Cerebellar cortex (tissue), 1 donor: ENCODE data around the gene GDF9.
"Not testable (repeated sequence)": the region's sequence is repeated elsewhere in the genome, so short reads cannot be mapped to it uniquely, and the experiment has no call there.

Source experiments
- DNase-seq: peaks from one replicate; pipeline ENCODE4 v3.0.0-alpha.2; 2015; ENCODE audit warnings: low spot score

Gene GDF9

DNA sequence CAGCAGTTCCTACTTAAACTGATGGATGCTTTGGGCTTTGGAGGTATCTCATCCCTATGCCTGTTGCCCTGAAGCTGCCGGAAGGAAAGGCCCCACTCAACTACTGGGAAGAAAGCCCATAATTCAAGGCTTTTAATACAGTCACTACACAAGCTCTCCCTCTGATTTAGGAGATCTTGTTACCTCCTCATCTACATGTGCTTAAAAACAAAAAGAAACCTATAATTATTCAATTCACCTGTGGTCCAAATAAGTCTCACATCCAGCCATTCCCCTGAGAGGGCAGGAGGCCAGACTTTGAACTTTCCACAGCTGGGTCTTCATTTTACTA lies 6.5 kb upstream of the GDF9 start:
- DNase-seq = no peak

DNA sequence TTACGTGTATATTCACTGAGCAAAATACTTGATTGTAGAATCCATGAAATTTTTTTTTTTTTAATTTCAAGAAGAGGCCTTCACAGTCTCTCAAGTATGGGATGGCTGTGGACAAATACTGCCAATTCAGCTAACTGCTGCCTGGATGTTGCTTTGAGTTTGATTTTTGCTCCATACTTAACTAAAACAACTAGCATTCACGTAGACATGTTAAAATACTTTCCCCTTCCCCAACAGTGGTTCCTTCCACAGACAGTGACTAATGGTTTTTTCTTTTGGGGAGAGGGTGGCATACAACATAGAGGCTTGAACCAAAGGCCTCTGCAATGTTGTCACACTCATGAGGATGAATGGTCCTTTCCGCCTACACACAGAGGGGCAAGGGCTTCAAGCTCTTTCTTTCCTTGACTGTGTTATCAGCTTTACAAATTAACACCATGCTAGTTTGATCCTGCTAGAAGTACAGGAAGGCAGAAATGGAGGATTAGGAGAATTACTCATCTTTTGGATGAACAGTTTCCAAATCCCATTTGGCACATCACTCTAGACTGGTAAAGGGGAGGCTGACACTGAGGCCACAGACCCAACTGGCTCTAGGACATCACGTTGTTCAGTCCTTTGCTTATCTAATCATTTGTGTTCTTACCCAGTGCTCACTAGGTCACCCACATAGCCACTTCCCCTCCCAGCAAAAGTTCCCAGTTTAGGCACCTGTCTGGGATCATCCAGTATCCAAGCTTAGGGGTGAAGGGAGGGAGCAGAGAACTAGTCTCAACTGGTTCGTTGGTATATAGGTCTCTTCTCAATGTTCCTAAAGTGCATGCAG lies 5.4 kb upstream of the GDF9 start:
- no peak for DNase-seq

DNA sequence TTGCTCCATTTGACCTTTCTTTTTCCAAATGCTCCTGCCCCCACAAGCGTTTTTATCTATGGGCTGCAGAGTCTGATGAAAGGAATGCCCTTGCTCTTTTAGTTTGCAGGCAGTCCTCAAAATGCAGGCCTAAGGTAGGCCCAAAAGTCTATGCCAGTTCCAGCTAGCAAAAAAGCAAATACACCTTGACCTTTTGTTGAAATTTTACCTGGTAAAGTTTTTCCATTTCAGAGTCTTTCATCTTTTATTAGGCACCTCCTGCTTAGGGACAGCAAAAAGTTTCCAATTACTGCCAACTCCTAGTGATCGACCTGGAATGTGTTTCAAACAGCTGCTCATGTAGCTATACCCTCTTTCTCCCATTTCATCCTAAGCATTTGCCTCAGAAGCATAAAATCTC lies 4.5 kb upstream of the GDF9 start:
- DNase-seq = no peak

DNA sequence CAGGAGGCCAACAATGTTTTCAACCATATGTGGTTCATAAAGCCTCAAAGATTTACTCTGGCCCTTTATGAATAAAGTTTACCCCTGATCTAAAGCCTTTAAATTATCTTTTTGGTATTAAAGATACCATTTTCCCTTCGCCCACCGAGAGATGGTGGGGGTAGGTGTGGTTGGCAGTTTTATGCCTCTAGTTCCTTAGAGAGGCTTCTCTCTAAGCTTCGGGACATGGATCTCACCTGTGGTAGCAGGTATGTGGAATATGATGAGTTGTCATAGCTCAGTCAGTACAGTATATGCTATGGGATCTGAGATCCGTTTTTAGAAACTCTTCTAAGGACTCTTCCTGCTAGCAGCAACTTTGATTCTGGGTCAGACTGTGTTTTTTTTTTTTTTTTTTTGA lies 2.5 kb upstream of the GDF9 start:
- no peak for DNase-seq

DNA sequence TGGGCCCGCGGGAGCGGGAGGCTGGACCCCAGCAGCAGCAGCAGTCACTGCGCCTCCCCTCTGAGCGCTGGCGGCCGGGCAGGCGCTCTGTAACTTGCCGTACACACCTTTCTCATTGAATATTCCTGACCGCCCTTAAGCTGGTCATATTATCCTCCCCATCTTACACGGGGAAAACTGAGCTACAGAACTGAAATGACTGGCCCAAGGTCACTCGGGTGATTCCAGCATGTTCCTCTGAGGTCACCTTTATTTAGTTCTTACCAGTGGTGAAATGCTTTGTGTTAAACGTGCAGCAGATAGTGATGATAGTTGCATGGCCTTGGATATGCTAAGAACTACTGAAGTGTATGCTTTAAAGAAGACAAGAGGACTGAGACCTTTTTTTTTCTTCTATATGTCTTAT lies 780 bp upstream of the GDF9 start:
- DNase-seq = no peak

DNA sequence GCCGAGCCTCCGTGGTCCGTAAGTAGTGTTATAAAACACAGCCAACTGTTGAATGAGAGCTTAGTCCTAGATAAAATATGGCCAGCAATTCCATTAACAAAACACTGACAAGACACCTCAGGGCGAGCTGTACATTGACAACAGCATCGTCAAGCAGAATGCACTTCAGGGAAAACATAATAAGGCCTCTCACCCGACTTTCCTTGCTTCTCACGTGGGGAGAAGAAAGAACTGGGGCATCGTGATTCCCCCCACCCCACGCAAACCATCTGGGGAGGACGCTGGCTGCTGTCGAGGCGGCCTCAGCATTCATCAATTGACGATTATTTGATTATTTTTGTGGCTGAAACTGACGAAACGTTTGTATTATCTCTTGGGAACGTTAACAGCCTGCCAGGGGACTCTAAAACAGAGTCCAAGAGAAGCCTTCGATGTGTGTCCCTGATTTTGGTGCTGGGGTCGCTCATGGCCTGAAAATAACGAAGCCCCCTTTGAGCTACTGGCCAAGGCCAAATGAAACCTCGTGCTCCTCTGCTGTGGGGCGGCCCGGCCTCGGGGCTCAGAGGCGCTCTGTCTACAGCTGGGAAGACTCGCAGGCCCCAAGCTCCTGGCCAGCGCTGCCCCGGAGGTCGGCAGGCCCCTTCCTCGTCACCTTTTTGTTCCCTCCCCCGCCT lies 464 bp downstream of the GDF9 start:
- no peak for DNase-seq

DNA sequence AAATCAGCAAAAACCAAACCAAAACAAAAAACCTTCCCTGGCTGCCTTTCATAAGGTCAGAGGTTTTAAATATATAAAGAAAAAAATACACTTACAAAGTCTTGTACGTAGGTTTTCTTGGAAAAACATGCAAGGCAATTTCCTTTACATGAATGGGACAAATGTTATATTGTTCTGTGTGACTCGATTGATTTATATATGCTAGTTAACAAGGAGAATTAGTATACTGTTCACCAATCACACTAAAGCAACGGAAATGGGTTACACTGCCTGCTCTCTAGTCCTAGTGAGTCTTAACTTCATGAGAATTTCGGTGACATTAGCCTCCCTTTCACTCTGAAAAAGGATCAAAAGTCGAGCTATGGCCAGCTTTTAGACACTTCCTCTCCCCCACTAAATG lies 5.5 kb downstream of the GDF9 start:
- no peak for DNase-seq

DNA sequence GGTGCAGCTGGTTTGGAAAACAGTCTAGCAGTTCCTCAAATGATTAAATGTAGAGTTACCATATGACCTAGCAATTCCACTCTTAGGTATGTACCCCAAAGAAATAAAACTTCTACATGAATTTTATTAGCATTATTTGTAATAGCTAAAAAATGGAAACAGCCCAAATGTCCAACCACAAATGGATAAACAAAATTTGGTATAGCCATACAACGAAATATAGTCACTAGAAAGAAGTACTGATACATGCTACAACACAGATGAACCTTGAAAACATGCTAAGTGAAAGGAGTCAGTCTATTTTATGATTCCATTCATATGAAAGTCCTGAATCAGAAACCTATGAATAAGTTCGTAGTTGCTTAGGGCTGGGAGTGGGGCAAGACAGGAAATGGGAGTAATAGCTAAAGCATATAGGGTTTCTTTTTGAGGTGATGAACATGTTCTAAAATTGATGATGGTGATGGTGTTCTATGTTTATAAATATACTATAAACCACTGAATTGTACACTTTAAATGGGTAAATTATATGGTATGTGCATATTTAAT lies 6.3 kb downstream of the GDF9 start:
- DNase-seq = no peak

DNA sequence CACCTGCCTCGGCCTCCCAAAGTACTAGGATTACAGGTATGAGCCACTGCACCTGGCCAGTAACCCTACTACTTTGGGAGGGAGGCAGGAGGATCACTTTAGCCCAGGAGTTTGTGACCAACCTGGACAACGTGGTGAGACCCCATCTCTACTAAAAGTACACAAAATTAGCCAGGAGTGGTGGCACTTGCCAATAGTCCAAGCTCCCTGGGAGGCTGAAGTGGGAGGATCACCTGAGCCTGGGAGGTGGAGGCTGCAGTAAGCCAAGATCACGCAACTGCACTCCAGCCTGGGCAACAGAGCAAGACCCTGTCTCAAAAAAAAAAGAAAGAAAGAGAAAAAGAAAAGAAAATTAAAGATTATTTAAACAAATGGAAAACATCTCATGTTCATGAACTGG lies 10.3 kb downstream of the GDF9 start:
- no peak for DNase-seq

DNA sequence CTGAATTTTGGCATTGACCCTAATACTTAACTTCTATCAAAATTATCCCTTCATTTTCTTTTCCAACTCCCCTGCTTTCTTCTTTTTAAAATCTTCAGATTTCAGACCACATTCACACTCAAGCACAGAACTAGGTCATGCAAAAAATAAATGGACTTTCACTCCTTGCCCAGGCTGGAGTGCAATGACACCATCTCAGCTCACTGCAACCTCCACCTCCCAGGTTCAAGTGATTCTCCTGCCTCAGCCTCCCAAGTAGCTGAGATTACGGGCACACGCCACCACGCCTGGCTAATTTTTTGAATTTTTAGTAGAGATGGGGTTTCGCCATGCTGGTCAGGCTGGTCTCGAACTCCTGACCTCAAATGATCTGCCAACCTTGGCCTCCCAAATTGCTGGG lies 11.3 kb downstream of the GDF9 start:
- not testable (repeated sequence) for DNase-seq

DNA sequence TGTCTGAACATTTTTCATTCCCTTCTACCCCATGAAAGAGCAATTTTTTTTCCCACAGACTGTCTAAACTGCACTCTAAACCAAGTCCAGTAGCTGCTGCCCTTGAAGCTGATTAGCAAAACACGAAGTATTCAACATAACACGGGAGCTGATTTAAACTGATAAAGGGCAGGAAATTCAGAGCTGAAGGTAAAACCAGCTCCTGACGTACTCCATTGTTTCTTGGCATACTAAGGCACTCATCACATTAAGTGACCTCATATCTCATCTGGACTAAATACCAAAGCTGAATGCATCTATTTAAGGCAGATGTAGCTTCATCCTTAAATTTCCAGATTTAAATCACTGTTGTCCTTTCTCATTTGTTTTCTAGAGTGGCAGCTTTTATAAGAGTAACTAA lies 12.0 kb downstream of the GDF9 start:
- DNase-seq = no peak

DNA sequence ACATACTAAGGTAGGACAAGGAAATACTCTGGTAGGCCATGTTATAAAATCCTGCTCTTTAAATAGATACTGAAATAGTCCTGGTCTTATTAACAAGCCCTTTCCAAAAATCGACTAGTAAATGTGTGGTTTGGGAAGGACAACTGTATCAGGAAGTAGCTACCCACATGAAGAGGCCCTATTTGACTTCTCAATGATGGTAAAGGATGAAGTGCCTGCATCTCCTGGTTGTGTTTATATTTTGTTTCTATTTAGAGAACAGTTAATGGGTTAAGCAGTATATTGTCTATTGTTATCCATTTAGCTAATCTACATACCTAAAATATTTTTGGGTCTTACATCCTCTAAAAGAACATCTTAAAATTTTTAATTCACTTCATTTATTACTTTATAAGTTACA lies 12.5 kb downstream of the GDF9 start:
- no peak for DNase-seq

DNA sequence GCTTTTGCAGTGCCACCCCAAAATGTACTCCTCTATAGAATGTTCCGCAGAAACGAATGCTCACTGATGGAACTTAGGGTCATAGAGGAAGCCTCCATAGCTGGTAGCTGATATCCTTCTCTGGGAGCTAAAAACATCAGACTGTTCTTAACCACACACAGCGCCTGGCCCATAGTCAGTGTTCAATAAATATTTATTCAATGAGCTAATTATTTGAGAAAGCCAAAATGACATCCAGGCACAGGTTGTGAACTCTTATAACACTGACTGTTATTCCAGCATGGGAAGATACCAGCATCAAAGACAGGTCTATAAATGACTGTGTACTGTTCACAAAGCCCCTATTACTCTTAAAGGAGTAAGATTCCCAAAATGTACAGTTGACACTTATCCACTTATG lies 12.9 kb downstream of the GDF9 start:
- no peak for DNase-seq

DNA sequence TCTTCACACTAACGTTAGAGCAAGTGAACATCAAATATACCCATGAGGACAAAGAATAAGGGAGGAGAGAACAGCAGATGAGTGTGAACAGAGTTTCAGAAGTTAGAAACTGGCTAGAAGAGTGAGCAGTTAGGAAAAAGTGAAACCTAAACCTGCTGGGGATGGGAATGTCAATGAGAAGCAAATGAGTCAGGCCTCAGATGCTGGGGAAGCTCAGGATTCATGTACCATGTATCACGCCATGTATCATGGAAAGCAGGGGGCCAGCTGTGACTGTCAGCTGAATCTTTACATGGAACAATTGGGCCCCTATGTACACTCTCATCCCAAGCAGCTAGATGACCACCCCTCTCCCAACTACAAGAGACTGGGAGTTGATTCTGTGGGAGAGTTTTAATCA lies 16.2 kb downstream of the GDF9 start:
- DNase-seq = no peak

DNA sequence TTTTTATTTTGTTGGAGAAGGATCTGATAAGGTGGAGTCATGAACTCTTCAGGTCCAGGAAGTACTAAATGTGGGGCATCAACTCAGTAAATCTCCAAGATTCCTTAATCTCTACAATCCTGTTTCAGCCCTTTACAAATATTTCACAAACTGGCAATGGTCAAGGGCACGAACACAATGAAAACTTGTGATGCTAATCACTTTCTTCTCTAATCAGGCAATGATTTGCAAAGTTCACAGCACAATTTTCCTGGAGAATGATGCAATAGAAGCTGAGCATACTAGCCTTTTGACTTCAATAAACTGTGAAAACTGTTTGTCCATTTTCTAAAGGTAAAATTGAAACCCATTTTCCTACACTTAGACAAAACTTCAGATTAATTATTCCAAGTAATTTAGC lies 16.9 kb downstream of the GDF9 start:
- no peak for DNase-seq

DNA sequence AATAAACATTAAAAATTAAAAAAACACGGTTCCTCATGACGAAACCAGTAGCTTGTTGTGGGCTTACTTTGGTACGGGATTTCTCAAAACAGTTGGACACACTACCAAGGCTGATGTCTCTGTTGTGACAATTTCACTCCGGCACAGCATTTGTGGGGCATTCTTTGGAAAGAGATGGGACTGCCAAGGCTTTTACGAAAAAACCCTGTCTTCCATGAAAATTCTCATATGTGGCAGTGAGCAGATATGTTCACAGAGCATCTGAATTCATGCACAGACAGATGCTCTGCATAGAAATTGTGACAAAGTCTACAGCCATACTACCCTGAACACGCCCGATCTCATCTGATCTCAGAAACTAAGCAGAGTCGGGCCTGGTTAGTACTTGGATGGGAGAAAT lies 18.0 kb downstream of the GDF9 start:
- DNase-seq = no peak

DNA sequence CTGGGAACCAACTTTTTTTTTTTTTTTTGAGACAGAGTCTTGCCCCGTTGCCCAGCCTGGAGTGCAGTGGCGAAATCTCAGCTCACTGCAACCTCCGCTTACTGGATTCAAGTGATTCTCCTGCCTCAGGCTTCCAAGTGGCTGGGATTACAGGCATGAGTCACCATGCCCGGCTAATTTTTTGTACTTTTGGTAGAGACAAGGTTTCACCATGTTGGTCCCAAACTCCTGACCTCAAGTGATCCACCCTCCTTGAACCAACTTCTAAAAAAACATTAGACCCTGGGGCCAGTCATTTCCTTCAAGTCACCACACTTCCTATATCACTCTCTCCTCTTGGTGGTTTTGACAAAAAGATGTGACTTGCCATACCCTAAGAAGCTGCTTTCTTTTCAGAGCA lies 25.0 kb downstream of the GDF9 start:
- DNase-seq = no peak

DNA sequence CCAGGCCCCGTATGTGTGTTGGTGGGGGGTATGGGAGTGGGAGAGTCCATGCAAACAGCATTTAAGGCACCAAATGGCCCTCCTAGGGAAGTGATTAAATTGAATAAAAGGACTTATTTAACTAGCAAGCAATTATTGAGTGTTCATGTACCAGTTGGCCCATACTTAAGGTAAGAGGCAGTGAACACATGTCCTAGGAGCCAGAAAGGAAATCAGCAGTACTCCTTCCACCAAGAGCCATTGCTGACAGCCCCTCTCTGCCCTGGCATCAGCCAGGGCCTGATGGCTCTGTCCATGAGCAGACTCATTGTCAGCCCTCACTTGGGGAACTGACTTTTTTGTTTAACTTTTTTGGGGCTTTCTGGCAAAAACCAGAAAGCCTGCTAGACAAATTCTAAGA lies 25.4 kb downstream of the GDF9 start:
- DNase-seq = no peak

DNA sequence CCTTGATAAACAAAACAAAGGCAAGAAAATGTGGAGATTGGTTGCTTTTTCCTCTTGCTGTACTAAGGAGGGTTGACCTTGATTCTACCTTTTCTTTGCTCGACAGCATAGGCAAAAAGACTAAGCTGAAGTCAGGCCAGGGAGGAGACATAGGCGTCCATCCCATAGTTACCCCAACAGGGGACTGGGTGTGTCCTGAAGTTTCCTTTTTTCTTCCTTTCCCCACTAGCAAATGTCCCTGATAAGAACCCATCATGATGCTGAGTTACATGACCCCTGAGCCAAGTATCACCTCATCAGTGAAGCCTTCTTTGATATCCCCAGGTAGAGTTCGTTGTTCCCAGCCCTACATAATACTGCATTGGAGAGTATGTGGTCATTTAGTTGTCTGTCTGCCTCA lies 26.0 kb downstream of the GDF9 start:
- DNase-seq = no peak

DNA sequence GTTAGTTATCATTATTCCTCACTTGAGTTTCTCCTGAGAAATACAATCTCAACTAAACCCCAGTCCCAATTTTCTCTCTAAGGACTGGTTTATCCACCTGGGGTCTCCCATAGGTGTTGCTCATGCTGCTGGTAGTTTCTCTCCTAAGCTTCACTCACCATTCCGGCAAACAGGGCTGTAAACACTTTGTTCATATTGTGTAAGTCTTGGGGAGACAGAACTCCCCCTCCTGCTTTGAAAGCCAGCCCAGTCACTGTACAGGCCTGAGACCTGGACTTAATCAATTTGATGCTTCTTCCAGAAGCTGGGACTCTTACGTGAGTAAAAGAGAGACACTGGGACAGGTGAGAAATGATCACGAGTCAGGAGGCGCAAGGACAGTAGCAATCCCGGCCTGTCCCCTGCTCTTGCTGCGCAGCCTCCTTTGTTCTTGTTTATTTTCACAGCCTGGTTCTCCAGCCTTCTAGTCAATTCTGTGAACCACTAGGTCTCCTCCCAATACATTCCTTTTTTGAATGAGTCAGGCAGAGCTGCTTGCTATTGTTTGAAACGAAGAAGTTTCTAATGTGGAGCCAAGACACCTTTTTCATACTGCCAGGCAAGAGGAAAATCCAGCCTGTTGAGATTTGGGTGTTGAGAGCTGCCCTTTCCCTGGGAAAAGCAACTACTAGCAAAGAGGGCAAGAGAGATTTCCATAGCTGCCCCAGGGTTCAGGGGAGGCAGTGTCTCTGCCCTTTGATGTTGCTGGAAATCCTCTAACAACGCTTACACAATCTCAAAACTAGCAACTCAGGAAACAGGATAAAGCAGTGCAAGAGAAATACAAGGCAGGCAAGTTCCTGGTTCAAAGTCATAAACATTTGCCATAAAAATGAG lies 26.6 kb downstream of the GDF9 start:
- DNase-seq = no peak

DNA sequence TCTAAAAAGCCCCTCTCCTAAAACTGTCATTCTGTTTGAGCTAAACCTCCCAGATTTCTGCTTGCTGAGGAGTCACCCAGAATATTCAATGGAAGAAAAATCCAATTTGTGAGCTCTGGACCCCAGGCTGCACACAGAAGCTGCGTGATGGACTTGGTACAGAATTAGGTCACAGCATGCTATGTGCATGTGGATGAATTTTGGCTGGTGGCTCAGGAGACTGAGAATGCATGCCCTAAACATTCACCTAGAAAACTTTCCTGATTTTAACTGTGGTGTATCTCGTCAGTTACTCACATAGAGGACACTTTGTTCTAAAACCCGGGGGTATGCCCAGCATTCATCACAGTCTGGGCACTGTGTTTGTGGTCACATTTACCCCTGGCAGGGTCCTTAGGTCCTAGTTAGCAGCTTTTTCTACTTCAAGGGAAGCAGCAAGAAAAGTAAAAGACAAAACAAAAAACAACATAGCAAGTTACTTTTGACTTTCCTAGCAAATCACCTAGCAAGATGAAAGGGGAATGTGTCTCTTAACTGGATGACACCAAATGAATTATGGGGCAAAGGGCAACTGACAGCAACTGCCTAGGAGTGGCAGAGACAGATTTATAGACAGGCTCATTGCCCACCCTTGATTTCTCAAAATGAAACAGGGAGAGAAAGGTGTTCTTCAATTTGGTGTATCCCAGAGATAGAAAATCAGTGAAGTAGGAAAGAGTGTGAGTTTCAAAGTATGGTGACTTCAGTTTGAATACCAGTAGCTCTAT lies 27.6 kb downstream of the GDF9 start:
- DNase-seq = peak; percentile 64

DNA sequence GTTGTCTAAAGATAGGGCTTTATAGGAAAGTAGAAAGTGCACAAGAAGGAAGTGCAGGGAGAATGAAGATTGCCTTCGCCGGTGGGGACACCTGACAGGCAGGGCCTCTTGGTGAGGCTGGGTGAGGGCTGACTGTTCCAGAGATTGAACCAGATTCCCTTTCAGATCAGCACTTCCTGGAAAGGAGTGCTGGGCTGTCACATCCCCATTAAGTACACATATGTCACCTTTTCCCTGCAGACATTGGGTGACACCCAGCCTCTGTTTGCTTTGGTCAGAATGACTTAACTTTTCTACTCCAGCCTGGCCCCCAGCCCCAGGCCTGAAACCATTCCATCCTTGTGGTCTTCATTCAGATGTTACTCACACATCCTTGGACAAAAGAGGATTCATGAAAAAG lies 28.4 kb downstream of the GDF9 start:
- peak; percentile 29 for DNase-seq
